AG09319 (cell line): ENCODE measurements around the gene CIART.

Experiments
- DNase-seq: peaks from one replicate; pipeline ENCODE4 v3.0.0-alpha.2; 2010; ENCODE audit warnings: low read depth; ENCODE audit errors: extremely low read depth
- CTCF ChIP-seq: IDR thresholded peaks from 2 replicates; pipeline ENCODE4 v1.5.1; 2011; ENCODE audit warnings: low read depth, mild to moderate bottlenecking, inconsistent platforms, low read length, moderate library complexity

CIART gene

DNA sequence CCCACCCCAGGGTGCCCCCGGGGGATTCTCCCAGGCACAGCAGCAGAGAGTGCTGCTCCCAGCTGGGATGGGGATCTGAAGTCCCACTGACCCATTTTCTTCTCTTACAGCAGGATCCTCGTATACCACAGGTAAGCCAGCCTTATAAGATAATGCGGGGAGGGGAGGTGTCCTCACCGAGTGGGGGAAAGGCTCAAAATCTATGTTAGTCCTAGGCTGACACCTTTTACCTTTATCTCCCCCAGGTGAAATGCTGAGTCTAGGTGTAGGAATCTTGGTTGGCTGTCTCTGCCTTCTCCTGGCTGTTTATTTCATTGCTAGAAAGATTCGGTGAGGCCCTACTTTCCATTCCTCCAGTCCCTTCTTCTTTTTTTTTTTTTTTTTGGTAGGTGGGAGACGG lies 18.8 kb upstream of the CIART start:
- no peak for TF ChIP-seq CTCF
- no peak for DNase-seq

- no peak for TF ChIP-seq CTCF
- DNase-seq = no peak
These were observed 14.5 kb upstream of the CIART start for GRCh38 chr1:150267896-150268295.

- no peak for TF ChIP-seq CTCF
- DNase-seq = no peak
These were observed 14.0 kb upstream of the CIART start for GRCh38 chr1:150268340-150268704.

GRCh38 chr1:150268705-150269403 lies 13.5 kb upstream of the CIART start, which contains the start of gene APH1A:
Gene APH1A, minus strand, starts transcription at chr1:150269016. Its CDS starts 206 bp downstream, at chr1:150268810.
- no peak for TF ChIP-seq CTCF
- DNase-seq = peak; percentile 90

DNA sequence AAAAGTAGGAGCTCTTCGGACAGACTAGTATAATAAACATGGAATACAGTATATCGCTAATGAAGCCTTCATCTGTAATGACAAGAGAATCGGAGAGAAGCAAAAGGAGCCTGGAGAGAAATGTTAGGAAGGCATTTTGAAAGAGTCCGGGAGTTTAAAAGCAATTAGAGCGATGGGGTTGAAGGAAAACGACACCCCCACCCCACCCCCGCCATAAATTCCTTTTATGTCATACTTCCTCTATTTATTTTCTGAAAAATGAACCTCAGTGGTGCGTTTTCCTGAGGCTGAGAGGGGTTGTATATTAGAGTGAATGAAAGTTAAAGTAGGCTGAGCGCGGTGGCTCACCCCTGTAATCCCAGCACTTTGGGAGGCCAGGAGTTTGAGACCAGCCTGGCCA lies 12.9 kb upstream of the CIART start:
- DNase-seq = no peak
- TF ChIP-seq CTCF = no peak

- no peak for DNase-seq
- TF ChIP-seq CTCF = no peak
These were observed 10.9 kb upstream of the CIART start for GRCh38 chr1:150271291-150271959.

DNA sequence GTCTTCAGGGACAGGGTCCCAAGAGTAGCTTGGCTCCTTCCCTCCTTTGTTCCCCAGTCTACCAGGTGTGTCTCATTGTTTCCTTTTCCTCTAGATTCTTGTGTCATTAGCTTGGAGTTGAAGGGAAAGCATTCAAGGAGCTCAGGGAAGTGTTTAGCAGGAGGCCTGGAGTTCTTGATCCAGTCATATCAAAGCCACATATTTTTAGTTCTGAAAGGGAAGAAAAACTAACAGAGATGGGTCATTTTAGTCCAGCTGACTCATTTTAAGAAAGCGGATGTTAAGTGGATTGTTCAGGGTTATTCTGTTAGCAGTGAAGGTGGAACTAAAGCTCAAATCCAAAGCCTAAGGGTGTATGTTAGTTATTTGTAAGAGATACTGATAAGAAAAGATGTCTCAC lies 9.0 kb upstream of the CIART start:
- no peak for DNase-seq
- no peak for TF ChIP-seq CTCF
